HepG2 (cell line): ENCODE measurements around the gene SLC35G2. TPM values are rescaled to one million over a fixed set of nuclear protein-coding genes. Genes with fewer than 3 reads are reported as not detected.

Experiments
- CBFB ChIP-seq: sonication (generic); formaldehyde crosslinking; IDR thresholded peaks from 2 replicates; pipeline ENCODE4 v1.4.0; 2020; ENCODE audit warnings: missing genetic modification reagents
- ETV5 ChIP-seq: IDR thresholded peaks from 2 replicates; pipeline ENCODE4 v1.6.1; 2018; ENCODE audit warnings: missing biosample characterization, missing genetic modification reagents, inconsistent platforms, borderline replicate concordance
- FOSL2 ChIP-seq: sonication (generic); formaldehyde crosslinking; IDR thresholded peaks from 2 replicates; pipeline ENCODE4 v1.4.0; 2020; ENCODE audit warnings: missing genetic modification reagents
- GZF1 ChIP-seq: sonication (generic); formaldehyde crosslinking; IDR thresholded peaks from 2 replicates; pipeline ENCODE4 v1.5.1; 2020; ENCODE audit warnings: mild to moderate bottlenecking, missing genetic modification reagents
- MAFK ChIP-seq, 2 experiments: IDR thresholded peaks in 1 of 2; conservative IDR thresholded peaks in 1 of 2; 2 replicates each; pipeline ENCODE4 v1.6.1; 2011; ENCODE audit warnings: improper control_type of control experiment in 2 of 2, low read length in 2 of 2
- NFATC3 ChIP-seq: sonication (generic); formaldehyde crosslinking; IDR thresholded peaks from 2 replicates; pipeline ENCODE4 v1.5.1; 2020; ENCODE audit warnings: mild to moderate bottlenecking, missing genetic modification reagents
- RFX1 ChIP-seq: fragments of 450-650 bp; IDR thresholded peaks from 2 replicates; pipeline ENCODE4 v1.6.1; 2017
- RFX5 ChIP-seq: IDR thresholded peaks from 2 replicates; pipeline ENCODE4 v1.6.1; 2011; ENCODE audit warnings: low read depth, low read length, improper control_type of control experiment
- SOX13 ChIP-seq, 3 experiments: fragments of 450-650 bp in 1 of 3; sonication (generic) in 1 of 3; formaldehyde crosslinking in 1 of 3; IDR thresholded peaks in 2 of 3; conservative IDR thresholded peaks in 1 of 3; 2 replicates each; pipeline versions ENCODE4 v1.5.0 to v1.6.1; 2016 to 2020; ENCODE audit warnings: antibody characterized with exemption in 1 of 3, mild to moderate bottlenecking in 1 of 3, missing compliant biosample characterization in 1 of 3, missing genetic modification reagents in 1 of 3, moderate library complexity in 1 of 3
- SRSF9 ChIP-seq: fragments of 200-400 bp; formaldehyde crosslinking; IDR thresholded peaks from 2 replicates; pipeline ENCODE4 v1.6.1; 2018; ENCODE audit warnings: borderline replicate concordance, mild to moderate bottlenecking, low read depth, low read length; ENCODE audit not compliant: insufficient read depth, poor library complexity, severe bottlenecking
- TARDBP ChIP-seq: sonication (generic); formaldehyde crosslinking; IDR thresholded peaks from 2 replicates; pipeline ENCODE4 v1.8.0; 2022; ENCODE audit warnings: mild to moderate bottlenecking, missing genetic modification reagents
- TOPORS ChIP-seq: sonication (generic); formaldehyde crosslinking; IDR thresholded peaks from 2 replicates; pipeline ENCODE4 v1.8.0; 2023; ENCODE audit warnings: mild to moderate bottlenecking, missing genetic modification reagents
- ZBTB38 ChIP-seq: sonication (generic); formaldehyde crosslinking; IDR thresholded peaks from 2 replicates; pipeline ENCODE4 v1.5.1; 2020; ENCODE audit warnings: mild to moderate bottlenecking, missing genetic modification reagents
- ZNF235 ChIP-seq: sonication (generic); formaldehyde crosslinking; IDR thresholded peaks from 2 replicates; pipeline ENCODE4 v1.8.1; 2023; ENCODE audit warnings: mild to moderate bottlenecking, missing genetic modification reagents, borderline replicate concordance
- ZNF546 ChIP-seq: sonication (generic); formaldehyde crosslinking; conservative IDR thresholded peaks from 2 replicates; pipeline ENCODE4 v1.8.1; 2023; ENCODE audit warnings: mild to moderate bottlenecking, missing genetic modification reagents
- ZNF709 ChIP-seq: sonication (generic); formaldehyde crosslinking; IDR thresholded peaks from 2 replicates; pipeline ENCODE4 v1.5.0; 2020; ENCODE audit warnings: mild to moderate bottlenecking, missing genetic modification reagents
- ZNF761 ChIP-seq: sonication (generic); formaldehyde crosslinking; conservative IDR thresholded peaks from 2 replicates; pipeline ENCODE4 v1.4.0; 2020; ENCODE audit warnings: mild to moderate bottlenecking, missing genetic modification reagents
- ZNF766 ChIP-seq: sonication (generic); formaldehyde crosslinking; IDR thresholded peaks from 2 replicates; pipeline ENCODE4 v1.5.0; 2020; ENCODE audit warnings: missing genetic modification reagents, borderline replicate concordance
- polyA plus RNA-seq, 8 experiments: library from polyadenylated mRNA; depleted of rRNA in 3 of 8; stranded (reverse) in 7 of 8; unstranded in 1 of 8; fragments of >200 nt; fragmentation: Illumina TruSeq in 4 of 8; extraction: Trizol in 4 of 8; gene quantifications; 2 replicates each; pipeline versions ENCODE4 v1.2.1 to v1.2.3, GENCODE V29; 2011 to 2016; ENCODE audit warnings: low read depth in 4 of 8, missing spikeins in 1 of 8, mixed read lengths in 1 of 8; ENCODE audit not compliant: insufficient read depth in 1 of 8
- total RNA-seq, 5 experiments: library from RNA; depleted of rRNA; stranded (reverse); fragments of >200 nt; fragmentation: Illumina TruSeq; extraction: Trizol; gene quantifications; 2 replicates each; pipeline ENCODE4 v1.2.3, GENCODE V29; 2016; ENCODE audit warnings: low read depth in 1 of 5
- TF ChIP-seq, protein P1 (sequence below): sonication (generic); formaldehyde crosslinking; IDR thresholded peaks from 2 replicates; pipeline ENCODE4 v1.4.0; 2020; ENCODE audit warnings: mild to moderate bottlenecking, missing genetic modification reagents
- TF ChIP-seq, protein P2 (sequence below): IDR thresholded peaks from 2 replicates; pipeline ENCODE4 v1.6.1; 2016; ENCODE audit warnings: missing biosample characterization, missing genetic modification reagents, low read depth
- TF ChIP-seq, protein P3 (sequence below): sonication (generic); formaldehyde crosslinking; IDR thresholded peaks from 2 replicates; pipeline ENCODE4 v1.5.0; 2020; ENCODE audit warnings: missing genetic modification reagents, mild to moderate bottlenecking, borderline replicate concordance
- TF ChIP-seq, protein P4 (sequence below): conservative IDR thresholded peaks from 2 replicates; pipeline ENCODE4 v1.6.1; 2018; ENCODE audit warnings: missing genetic modification reagents
- TF ChIP-seq, protein P5 (sequence below): sonication (generic); formaldehyde crosslinking; IDR thresholded peaks from 2 replicates; pipeline ENCODE4 v1.4.0; 2020; ENCODE audit warnings: missing genetic modification reagents
- TF ChIP-seq, protein P6 (sequence below): sonication (generic); formaldehyde crosslinking; IDR thresholded peaks from 2 replicates; pipeline ENCODE4 v1.5.0; 2020; ENCODE audit warnings: missing genetic modification reagents

Gene SLC35G2
- total and polyA plus RNA-seq, 2 of the 13 experiments (the other 11 are each of a cell fraction or from before 2014, with no cell fraction given) = 7.6 to 10.3 TPM

DNA sequence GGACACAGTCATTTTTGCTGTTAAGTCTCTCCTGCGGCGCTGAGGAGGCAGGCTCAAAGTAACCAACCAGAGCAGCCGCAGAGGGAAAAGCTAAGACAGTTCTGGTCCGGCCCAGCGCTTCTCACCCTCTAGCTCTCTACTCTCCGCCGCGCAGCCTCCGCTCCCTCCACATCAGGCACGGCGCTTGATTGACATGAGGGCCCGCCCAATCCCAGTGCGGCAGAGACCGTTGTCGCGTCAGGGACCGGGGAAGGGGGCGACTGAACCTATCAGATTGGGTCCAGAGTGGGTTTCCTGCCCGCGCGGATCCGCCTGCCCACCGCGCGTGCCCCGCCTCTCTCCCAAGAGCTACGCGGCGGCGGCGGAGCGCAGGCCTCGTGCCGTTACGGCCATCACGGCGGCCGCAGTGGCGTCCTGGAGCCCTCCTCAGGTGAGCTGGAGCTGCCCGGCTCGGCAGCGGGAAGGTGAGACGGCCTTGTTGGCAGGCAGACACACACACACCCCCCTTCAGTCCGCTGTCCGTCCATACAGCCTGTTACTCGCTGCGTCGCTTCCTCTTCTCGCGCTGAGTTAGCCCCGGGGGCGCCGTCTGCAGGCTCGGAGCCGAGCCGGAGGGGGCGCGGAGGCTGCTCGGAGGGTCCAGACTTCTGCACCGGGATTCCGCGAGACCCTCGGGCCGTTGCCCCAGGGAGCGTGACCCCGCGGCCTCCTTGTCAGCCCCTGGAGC lies 43.1 kb downstream of the SLC35G2 start, which contains the start of gene NCK1 (continued):
- TF ChIP-seq ZNF709 = peak; percentile 65; the same call in 1 of the 2 replicates
- peak; percentile 23; the same call in 1 of the 2 replicates for TF ChIP-seq ZNF546 (CRISPR knock-in tag)
- TF ChIP-seq, protein P1, sequence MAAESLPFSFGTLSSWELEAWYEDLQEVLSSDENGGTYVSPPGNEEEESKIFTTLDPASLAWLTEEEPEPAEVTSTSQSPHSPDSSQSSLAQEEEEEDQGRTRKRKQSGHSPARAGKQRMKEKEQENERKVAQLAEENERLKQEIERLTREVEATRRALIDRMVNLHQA (CRISPR knock-in tag) = no peak
- peak; percentile 77 for TF ChIP-seq RFX5
- TF ChIP-seq, protein P2, sequence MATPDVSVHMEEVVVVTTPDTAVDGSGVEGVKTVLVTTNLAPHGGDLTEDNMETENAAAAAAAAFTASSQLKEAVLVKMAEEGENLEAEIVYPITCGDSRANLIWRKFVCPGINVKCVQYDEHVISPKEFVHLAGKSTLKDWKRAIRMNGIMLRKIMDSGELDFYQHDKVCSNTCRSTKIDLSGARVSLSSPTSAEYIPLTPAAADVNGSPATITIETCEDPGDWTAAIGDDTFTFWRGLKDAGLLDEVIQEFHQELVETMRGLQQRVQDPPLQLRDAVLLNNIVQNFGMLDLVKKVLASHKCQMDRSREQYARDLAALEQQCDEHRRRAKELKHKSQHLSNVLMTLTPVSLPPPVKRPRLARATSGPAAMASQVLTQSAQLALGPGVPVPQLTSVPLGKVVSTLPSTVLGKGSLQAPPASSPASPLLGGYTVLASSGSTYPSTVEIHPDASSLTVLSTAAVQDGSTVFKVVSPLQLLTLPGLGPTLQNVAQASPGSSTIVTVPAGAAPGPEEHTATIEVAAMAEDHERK = peak; percentile 51; the same call in 1 of the 2 replicates
- 0 out of 2 replicates have a peak, but pooled peaks have one; percentile 17 for TF ChIP-seq NFATC3 (CRISPR knock-in tag)
- TF ChIP-seq, protein P3, sequence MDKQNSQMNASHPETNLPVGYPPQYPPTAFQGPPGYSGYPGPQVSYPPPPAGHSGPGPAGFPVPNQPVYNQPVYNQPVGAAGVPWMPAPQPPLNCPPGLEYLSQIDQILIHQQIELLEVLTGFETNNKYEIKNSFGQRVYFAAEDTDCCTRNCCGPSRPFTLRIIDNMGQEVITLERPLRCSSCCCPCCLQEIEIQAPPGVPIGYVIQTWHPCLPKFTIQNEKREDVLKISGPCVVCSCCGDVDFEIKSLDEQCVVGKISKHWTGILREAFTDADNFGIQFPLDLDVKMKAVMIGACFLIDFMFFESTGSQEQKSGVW (CRISPR knock-in tag) = no peak; the same call in 1 of the 2 replicates
- no peak; the same call in 1 of the 2 replicates for TF ChIP-seq ZNF766 (CRISPR knock-in tag)
- TF ChIP-seq ZNF235 (CRISPR knock-in tag) = peak; percentile 92
- no peak for TF ChIP-seq RFX1
- TF ChIP-seq MAFK (conservative IDR thresholded peaks at IDR 0.05 in 1 of 2, IDR thresholded peaks at IDR 0.05 in 1 of 2; ENCODE audit: low read length in 2 of 2) = no peak
- TF ChIP-seq TOPORS (CRISPR knock-in tag) = peak; percentile 90; the same call in 1 of the 2 replicates
- TF ChIP-seq ZNF761 (CRISPR knock-in tag) = peak; percentile 81
- TF ChIP-seq SOX13 (IDR thresholded peaks at IDR 0.05) = 0 out of 2 replicates have a peak, but pooled peaks have one; percentile 4
- peak in 1 of 2 experiments; percentile 41; a peak in 1 of 4 replicates for TF ChIP-seq SOX13 (CRISPR knock-in tag; conservative IDR thresholded peaks at IDR 0.05 in 1 of 2, IDR thresholded peaks at IDR 0.05 in 1 of 2)
- TF ChIP-seq TARDBP (CRISPR knock-in tag) = peak; percentile 70
- no peak; the same call in 1 of the 2 replicates for TF ChIP-seq CBFB (CRISPR knock-in tag)
- peak; percentile 91 for TF ChIP-seq ZBTB38
- TF ChIP-seq, protein P4, sequence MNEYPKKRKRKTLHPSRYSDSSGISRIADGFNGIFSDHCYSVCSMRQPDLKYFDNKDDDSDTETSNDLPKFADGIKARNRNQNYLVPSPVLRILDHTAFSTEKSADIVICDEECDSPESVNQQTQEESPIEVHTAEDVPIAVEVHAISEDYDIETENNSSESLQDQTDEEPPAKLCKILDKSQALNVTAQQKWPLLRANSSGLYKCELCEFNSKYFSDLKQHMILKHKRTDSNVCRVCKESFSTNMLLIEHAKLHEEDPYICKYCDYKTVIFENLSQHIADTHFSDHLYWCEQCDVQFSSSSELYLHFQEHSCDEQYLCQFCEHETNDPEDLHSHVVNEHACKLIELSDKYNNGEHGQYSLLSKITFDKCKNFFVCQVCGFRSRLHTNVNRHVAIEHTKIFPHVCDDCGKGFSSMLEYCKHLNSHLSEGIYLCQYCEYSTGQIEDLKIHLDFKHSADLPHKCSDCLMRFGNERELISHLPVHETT (CRISPR knock-in tag) = peak; percentile 54; the same call in 1 of the 2 replicates
- TF ChIP-seq GZF1 = peak; percentile 79
- TF ChIP-seq SRSF9 = no peak
- TF ChIP-seq FOSL2 (CRISPR knock-in tag) = peak; percentile 43; the same call in 1 of the 2 replicates
- TF ChIP-seq, protein P5, sequence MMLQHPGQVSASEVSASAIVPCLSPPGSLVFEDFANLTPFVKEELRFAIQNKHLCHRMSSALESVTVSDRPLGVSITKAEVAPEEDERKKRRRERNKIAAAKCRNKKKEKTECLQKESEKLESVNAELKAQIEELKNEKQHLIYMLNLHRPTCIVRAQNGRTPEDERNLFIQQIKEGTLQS (CRISPR knock-in tag) = no peak
- TF ChIP-seq, protein P6, sequence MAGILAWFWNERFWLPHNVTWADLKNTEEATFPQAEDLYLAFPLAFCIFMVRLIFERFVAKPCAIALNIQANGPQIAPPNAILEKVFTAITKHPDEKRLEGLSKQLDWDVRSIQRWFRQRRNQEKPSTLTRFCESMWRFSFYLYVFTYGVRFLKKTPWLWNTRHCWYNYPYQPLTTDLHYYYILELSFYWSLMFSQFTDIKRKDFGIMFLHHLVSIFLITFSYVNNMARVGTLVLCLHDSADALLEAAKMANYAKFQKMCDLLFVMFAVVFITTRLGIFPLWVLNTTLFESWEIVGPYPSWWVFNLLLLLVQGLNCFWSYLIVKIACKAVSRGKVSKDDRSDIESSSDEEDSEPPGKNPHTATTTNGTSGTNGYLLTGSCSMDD (CRISPR knock-in tag) = 0 out of 2 replicates have a peak, but pooled peaks have one; percentile 68
- peak; percentile 48; the same call in 1 of the 2 replicates for TF ChIP-seq ETV5
